Stimulated activated CD4-positive, alpha-beta T cell treated with anti-CD3 and anti-CD28 coated beads, Interleukin-15, amount 100 ng/mL, for 48 hours (primary cell): ENCODE measurements around the gene EFEMP2.
A peak's percentile ranks its signal among the peaks of the same experiment; 100 is the strongest.
"Not testable (repeated sequence)": the region's sequence is repeated elsewhere in the genome, so short reads cannot be mapped to it uniquely, and the experiment has no call there.

Experiments
- DNase-seq, 2 donors: peaks; one replicate each; pipeline ENCODE4 v3.0.0-alpha.2; 2020; ENCODE audit warnings: low read depth in 2 of 2

Gene EFEMP2

GRCh38 chr11:65854852-65855837, 17.5 kb downstream of the EFEMP2 start:
- no peak for DNase-seq

- DNase-seq, result no peak
Observed at GRCh38 chr11:65854161-65854592, 18.4 kb downstream of the EFEMP2 start.

DNA sequence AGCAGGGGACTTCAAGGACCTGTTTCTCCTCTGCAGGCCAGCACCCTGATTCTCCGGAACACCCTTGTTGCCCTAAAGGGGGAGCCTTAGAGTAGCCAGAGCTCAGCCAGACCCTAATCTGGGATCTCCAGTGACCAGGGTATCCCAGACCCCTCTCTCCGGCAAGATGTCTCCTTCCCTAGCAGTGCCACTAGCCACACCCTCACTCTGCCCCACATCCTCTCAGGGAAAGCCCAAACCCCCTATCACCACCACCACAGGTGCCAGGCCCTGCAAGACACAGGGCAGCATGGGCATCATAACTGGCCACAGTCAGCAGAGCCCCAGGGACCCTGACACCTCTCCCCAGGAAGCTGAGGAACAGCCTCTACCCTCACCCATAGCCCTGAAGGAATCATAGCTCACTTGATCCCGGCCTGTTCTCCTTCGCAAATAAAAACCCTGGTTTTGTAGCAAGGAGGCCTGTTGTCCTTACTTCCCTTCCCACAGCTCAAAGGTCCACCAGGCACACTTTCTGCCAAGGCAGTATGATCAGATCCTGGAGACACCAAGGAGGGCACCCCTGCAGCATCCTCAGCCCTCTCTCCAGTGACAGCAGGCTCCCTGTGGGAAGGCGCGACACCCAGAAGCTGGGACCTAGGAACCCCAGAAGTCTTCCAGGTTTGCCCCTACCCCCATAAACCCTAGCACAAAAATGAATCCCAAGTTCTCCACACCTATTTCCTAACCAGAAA, 19.2 kb downstream of the EFEMP2 start:
- no peak for DNase-seq

- no peak for DNase-seq
Observed at GRCh38 chr11:65852508-65853245, 19.9 kb downstream of the EFEMP2 start.

GRCh38 chr11:65851811-65852507, 20.6 kb downstream of the EFEMP2 start:
- no peak for DNase-seq

DNA sequence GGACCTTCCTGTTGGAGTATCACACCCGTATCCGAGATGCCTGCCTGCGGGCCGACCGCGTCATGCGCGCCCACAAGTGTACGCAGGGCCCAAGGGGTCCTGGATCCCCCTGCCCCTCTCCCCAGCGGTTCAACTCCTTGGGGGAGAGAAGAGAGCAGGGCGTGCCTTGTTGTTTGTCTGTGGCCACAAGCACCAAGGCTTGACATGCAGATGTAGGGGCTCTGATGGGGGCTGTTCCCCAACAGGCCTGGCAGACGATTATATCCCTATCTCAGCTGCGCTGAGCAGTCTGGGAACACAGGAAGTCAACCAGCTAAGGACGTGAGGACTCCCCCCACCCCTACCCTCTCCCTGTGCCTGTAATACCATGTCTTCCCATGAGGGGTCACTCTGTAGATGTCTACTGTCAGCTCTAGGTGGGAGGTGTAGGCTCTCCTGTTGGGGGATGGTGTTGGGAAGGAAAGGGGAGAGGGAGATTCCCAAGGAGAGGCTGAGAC, 21.5 kb downstream of the EFEMP2 start:
- DNase-seq, result no peak

DNA sequence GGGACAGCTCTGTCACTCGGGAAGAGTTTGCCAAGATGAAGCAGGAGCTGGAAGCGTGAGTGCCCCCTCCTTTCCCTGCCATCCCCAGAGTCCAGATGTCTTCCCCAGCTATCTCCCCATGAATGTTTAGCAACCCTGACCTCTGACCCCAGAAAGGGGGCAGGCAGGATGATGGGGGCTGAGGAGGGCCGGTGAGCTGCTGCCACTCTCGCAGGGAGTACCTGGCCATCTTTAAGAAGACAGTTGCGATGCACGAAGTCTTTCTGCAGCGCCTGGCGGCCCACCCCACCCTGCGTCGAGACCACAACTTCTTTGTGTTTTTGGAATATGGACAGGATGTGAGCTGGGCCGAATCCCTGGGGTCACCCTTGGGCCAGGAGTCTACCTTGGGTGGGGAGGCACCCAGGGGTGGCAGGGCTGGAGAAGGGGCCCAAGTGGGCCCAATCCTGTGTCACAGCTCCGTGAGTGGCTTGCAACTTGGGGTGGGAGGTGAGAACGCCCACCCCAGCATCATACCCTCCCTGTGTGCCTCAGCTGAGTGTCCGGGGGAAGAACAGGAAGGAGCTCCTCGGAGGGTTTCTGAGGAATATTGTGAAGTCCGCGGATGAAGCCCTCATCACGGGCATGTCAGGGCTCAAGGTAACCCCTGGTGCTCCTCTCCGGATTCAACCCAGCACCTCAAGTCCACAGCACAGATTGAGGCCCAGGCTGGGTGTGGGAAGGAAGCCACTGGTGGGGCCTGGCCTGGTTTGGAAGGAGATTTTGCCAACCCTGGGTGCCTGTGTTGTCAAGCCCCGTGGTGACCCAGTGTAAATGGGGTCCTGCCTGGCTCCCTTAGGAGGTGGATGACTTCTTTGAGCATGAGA, 22.1 kb downstream of the EFEMP2 start:
- no peak for DNase-seq

DNA sequence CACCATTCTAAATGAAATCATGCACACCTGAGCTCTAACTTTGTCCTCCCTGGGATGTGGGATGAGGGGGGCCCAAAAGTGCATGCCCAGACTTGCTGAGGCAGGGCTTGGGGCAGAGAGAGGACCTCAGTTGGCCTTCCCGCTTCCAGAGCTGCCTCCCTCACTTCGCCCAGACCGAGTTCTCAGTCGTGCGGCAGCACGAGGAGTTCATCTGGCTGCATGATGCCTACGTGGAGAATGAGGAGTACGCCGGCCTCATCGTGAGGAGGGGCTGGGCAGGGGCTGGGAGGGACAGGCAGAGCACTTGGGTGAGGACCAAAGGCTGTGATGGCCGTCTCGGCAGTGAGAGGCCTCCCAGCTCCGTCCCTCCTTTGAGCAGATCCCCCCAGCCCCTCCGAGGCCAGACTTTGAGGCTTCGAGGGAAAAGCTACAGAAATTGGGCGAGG, 22.8 kb downstream of the EFEMP2 start:
- no peak for DNase-seq

GRCh38 chr11:65849366-65849765, 23.2 kb downstream of the EFEMP2 start:
- DNase-seq, result no peak

- not testable (repeated sequence) for DNase-seq
Observed at GRCh38 chr11:65848693-65849092, 23.9 kb downstream of the EFEMP2 start.

DNA sequence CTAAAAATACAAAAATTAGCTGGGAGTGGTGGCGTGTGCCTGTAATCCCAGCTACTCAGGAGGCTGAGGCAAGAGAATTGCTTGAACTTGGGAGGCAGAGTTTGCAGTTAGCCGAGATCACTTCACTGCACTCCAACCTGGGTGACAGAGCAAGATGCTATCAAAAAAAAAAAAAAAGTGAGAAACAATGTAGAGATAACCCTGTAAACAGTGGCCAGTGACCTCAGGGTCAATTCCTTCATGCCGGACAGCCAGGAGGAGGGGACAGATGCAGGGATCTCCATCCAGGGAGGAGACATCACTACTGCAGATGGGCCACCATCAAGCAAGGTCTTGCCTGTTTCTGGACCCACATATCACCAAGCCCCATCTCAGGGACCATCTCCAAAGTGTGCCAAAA, 24.9 kb downstream of the EFEMP2 start:
- DNase-seq, result no peak

GRCh38 chr11:65844231-65844872, 28.2 kb downstream of the EFEMP2 start:
- DNase-seq, result no peak

DNA sequence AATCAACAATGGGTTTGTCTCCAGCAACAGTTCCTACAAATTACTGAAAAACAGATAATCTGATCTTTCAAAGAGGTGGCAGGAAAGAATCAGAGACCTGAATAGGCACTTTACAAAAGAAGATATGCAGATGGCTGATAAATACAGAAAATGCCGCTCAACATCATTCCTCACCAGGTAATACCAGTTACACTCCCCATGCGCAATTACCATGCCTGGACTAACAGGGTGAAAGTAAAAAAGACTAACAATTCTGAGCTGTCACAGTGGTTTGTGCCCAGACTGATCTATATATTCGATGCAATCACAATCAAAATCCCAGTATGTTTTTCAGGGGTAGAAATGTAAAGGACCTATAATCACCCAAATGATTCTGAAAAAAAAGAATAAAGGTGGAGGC, 28.8 kb downstream of the EFEMP2 start:
- DNase-seq, result no peak

DNA sequence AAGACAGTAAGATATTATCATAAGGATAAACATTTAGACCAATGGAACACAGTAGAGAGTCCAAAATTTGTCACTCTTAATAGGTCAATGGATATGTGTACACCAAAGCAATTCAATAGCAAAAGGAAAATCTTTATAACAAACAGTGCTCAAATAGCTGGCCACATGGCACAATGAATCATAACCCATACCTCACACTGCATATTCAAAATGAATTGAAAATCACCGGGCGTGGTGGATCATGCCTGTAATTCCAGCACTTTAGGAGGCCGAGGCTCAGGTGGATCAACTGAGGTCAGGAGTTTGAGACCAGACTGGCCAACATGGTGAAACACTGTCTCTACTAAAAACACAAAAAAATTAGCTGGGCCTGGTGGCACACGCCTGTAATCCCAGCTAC, 30.5 kb downstream of the EFEMP2 start:
- no peak for DNase-seq

GRCh38 chr11:65834202-65834601, 38.4 kb downstream of the EFEMP2 start:
- no peak for DNase-seq

DNA sequence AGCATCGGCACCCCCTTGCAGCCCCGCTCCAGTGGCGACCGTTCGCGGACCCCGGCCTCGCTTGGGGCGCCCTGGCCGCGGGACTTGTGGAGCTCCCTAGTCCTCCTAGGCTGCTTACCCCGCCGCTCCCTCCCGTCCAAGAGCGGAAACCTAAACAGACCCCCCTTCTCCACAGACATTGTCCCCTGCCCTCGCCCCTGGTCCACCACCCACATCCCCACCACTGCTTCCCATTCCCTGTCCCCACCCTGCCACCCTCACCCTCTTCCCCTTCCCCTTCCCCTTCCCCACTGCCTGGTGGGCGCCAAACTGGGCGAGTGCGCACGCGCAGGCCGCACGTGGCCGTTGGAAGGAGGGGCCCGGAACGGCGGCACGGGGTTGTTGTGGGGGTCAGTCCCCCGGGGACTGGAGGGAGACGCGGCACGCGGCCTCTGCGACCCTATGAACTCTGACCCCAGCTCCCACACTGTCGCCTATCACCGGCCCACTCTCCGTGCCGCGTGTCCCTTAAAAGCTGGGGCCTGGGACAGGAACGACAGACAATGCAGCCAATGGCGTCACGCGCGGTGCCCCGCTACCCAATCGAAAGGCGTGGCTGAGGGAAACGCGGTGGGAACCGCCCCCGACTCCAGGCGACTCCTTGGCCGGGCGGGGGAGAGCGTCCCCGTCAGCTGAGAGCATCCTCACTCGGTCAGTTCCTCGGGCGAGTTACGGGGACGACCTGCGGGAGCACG, 39.1 kb downstream of the EFEMP2 start, which contains the start of gene SNX32:
Gene SNX32 (plus strand): TSS at position 667 of the 734 bp plus-strand sequence. CDS start 103 bp downstream, outside the sequence.
- DNase-seq, result peak; percentile 92 to 95

DNA sequence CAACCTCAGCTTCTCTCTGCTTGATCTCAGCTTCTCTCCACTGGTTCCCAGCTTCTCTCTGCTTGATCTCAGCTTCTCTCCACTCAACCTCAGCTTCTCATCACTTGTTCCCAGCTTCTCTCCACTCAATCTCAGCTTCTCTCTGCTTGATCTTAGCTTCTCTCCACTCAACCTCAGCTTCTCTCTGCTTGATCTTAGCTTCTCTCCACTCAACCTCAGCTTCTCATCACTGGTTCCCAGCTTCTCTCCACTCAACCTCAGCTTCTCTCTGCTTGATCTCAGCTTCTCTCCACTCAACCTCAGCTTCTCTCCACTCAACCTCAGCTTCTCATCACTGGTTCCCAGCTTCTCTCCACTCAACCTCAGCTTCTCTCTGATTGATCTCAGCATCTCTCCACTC, 40.4 kb downstream of the EFEMP2 start:
- not testable (repeated sequence) for DNase-seq

GRCh38 chr11:65829459-65829858, 43.1 kb downstream of the EFEMP2 start:
- no peak for DNase-seq
